NCI-H146 treated with DMSO at 0.1 percent for 48 hours (cell line): Measurements from ENCODE around the gene SH3BP4.

ENCODE experiments used
- DNase-seq: peaks from one replicate; lab custom pipeline; 2025; ENCODE audit not compliant: unreplicated experiment; lab: John Stamatoyannopoulos, UW

SH3BP4 gene

GRCh38 chr2:235032949-235033348 lies 81.1 kb downstream of the SH3BP4 start:
- no peak for DNase-seq

DNA sequence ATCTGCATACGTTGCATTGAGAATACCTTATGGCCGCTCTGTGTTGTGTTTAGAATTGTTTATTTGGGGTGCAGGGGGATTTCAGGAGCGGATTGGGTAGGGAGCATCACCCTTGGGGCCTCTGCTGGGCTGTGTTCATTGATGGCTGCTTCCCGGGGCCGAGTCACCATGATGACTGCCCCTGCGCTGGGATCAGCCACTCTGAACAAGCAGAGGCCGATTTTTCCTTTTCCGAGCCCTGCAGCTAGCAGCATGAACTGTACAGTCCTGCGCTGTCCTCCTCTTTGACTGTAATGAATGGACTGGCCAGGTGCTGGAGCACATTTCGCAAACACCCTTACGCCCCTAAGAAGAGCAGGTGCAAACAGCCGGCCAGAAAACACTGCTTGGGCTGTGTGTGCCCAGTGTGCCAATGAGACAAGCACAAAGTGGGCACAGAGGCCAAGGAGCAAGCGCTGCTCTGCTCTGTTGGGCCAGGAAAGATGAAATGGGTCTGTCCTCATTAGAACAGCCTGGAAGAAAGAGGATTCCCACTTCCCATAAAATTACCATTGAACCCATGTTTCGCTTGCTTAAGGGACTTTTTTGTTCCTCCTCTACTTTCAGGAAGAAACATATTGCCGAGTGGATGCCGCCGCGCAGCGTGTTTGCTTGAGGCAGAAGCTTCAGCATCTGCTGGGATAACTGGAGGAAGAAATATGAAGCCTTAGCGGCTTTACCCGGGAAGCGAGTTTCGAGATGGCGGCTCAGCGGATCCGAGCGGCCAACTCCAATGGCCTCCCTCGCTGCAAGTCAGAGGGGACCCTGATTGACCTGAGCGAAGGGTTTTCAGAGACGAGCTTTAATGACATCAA lies 82.7 kb downstream of the SH3BP4 start:
- DNase-seq = no peak

DNA sequence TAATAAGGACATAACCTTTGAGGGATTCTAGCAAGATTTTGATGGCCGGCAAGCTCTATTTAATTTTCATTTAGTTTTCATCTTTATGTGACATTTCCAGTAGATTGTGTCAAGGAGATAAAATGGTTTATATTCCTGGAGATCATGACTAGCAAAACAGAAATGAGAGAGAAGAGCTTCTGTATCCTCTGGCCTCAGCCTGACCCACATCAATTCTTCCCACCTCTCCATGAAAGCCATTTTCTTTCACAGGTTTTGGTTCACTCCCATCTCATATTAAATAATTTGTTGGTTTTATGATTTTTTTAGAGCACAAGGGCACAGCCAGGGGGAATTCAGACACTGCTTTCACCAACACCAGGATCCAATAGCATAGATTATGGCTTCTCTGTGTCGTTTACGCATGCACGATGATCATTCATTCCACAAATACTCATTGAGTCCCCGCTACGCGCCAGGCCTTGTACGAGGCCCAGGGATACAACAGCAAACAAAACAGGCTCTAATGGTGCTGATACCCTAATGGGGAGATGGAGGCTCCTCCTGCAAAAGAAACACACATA lies 85.9 kb downstream of the SH3BP4 start:
- no peak for DNase-seq

DNA sequence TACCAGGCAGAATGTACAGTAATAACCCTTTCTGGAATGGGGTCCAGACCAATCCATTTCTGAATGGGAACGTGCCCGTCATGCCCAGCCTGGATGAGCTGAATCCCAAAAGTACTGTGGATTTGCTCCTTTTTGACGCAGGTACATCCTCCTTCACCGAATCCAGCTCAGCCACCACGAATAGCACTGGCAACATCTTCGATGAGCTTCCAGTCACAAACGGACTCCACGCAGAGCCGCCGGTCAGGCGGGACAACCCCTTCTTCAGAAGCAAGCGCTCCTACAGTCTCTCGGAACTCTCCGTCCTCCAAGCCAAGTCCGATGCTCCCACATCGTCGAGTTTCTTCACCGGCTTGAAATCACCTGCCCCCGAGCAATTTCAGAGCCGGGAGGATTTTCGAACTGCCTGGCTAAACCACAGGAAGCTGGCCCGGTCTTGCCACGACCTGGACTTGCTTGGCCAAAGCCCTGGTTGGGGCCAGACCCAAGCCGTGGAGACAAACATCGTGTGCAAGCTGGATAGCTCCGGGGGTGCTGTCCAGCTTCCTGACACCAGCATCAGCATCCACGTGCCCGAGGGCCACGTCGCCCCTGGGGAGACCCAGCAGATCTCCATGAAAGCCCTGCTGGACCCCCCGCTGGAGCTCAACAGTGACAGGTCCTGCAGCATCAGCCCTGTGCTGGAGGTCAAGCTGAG lies 89.6 kb downstream of the SH3BP4 start:
- no peak for DNase-seq

GRCh38 chr2:235041918-235042575 lies 90.2 kb downstream of the SH3BP4 start:
- no peak for DNase-seq

DNA sequence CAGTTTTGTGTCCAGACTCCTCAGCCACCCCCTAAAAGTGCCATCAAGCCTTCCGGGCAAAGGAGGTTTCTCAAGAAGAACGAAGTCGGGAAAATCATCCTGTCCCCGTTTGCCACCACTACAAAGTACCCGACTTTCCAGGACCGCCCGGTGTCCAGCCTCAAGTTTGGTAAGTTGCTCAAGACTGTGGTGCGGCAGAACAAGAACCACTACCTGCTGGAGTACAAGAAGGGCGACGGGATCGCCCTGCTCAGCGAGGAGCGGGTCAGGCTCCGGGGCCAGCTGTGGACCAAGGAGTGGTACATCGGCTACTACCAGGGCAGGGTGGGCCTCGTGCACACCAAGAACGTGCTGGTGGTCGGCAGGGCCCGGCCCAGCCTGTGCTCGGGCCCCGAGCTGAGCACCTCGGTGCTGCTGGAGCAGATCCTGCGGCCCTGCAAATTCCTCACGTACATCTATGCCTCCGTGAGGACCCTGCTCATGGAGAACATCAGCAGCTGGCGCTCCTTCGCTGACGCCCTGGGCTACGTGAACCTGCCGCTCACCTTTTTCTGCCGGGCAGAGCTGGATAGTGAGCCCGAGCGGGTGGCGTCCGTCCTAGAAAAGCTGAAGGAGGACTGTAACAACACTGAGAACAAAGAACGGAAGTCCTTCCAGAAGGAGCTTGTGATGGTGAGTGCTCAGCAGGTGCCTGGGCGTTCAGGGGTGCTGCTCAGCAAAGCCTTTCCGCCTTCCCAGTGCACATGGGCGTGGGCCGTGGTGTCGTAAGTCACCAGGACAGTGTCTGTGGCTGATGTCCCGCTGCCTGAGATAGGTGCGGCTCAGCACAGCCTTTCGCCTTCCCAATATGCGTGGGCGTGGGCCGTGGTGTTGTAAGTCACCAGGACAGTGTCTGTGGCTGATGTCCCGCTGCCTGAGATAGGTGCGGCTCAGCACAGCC lies 91.0 kb downstream of the SH3BP4 start:
- DNase-seq = no peak

- no peak for DNase-seq
Measured at GRCh38 chr2:235043762-235044500, 92.1 kb downstream of the SH3BP4 start.

DNA sequence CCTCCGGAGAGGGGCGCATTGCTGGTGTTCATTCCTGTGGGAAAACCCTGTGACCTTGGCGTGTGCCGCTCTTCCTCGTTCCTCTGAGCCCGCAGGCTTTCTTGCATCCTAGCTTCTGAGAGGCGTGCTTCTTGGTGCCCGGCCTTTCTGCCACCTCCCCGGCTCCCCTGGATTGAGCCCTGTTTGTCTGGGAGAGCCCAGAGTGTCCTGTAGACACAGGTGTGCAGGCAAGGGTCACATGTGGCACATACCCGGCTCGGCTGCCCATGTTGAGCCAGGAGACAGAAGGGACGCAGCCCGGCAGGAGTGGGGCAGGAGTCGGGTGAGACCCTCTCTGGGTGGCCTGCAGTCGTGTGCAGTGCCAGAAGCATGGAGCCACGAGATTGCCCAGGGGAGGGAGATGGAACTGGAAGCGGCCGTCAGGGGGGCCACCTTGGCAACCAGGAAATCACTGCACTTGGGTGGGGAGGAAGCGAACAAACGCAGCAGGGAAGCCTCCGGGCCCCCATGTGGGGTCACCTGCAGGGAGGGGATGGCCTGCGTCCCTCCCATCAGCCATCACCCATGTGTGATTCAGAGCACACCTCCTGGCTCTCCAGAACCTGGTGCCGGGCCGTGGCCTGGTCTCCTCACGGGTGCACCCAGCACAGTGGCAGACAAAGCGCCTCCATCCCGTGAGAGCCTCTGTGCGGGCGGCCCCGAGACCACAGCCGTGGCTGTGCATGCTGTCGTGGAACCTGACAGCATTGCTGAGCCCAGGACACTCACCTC lies 92.9 kb downstream of the SH3BP4 start:
- no peak for DNase-seq

GRCh38 chr2:235045336-235045972 lies 93.6 kb downstream of the SH3BP4 start:
- no peak for DNase-seq

DNA sequence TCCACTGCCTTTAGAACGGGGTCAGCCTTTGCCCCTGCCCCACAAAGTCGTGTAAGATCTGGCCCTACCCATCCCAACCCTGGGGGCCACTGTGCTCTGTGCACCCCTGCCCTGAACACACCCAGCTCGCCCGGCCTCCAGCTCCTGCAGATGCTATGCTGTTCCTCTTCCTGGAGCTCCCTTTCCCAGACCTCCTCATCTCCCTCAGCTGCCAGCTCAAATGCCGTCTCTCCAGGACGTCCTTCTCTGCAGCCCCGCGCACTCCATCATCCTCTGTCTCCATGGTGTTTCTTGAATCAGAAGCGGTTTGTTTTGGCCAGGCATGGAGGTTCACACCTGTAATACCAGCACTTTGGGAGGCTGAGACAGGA lies 94.1 kb downstream of the SH3BP4 start:
- DNase-seq = no peak

GRCh38 chr2:235046589-235046988 lies 94.8 kb downstream of the SH3BP4 start:
- no peak for DNase-seq

DNA sequence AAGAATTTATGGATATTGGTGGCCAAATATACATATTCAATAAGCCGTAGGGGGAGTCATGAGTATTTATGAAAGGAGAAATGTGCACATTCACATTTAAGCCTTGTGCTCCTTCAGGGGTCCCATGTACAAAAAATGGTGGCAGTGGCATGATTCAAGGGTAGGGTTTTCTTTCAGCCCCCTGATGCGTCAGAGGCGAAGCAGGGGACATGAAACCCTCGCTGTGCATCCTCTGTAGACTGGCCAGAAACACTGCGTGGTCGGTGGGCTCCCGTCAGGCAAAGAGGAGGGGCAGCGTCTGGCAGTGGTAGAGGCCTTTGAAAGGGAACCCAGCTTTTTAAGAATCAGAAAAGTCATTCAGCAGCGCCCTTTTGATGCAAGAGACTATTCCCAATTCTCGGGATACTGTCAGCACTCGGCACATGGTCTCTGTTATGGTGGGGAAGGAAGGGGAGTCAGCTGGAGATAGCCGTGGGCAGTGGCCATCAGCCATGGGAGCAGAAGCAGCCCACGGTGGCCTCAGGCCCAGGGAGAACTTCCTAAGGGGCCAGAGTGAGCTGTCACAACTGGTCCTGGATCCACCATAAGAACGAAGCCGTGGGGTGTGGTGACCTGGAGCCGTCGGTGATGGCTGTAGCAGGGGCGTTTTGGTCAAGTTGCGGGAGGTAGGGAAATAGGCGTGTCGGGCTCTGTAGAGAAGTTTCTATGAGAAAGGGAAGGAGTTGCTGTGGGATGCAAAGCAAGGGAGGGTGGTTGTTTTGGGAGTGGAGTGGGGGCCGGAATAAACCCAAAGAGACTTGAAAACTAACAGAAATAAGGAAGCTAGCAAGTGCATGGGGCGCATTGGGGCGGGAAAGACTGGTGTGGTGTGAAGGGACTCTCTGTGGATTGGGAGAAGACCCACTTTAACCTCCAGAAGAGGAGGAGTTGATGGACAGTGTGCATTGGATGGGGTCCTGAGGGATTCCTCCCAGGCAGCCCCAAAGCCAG lies 95.6 kb downstream of the SH3BP4 start:
- no peak for DNase-seq

- DNase-seq = no peak
Measured at GRCh38 chr2:235048549-235048948, 96.7 kb downstream of the SH3BP4 start.

- DNase-seq = peak; percentile 8
Measured at GRCh38 chr2:235049069-235049468, 97.3 kb downstream of the SH3BP4 start.

DNA sequence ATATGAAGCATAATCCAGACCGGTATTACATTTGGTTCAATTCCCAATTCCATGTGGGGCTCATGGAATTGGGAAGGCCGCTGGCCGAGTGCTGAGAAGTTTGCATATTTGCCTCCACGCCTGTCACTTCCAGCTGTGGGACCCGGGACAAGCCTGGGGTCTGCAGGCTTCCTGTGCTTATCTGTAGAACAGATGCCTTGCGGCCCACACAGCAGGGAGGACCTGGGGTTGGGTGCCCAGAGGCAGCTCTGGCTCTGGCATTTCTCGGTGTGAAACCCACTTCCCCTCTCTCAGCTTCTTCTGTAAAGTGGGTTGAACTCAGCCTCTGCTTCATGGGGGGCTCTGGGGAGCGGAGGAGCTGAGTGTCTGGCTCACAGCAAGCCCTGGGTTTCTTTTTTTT lies 97.9 kb downstream of the SH3BP4 start:
- no peak for DNase-seq

- peak; percentile 33 for DNase-seq
Measured at GRCh38 chr2:235050980-235051351, 99.1 kb downstream of the SH3BP4 start.

- no peak for DNase-seq
Measured at GRCh38 chr2:235051436-235052260, 99.8 kb downstream of the SH3BP4 start.
